Panc1 (cell line): ENCODE measurements around the gene TRAM2.

Experiments used
- POLR2AphosphoS5 ChIP-seq: IDR thresholded peaks from 2 replicates; pipeline ENCODE4 v1.6.1; 2012; ENCODE audit warnings: mild to moderate bottlenecking, low read depth, low read length, moderate library complexity
- SIN3A ChIP-seq: IDR thresholded peaks from 2 replicates; pipeline ENCODE4 v1.6.1; 2012; ENCODE audit warnings: low read depth, mild to moderate bottlenecking, low read length, moderate library complexity, borderline replicate concordance; ENCODE audit not compliant: insufficient read depth
- TCF7L2 ChIP-seq: IDR thresholded peaks from 2 replicates; pipeline ENCODE4 v1.6.1; 2011; ENCODE audit warnings: mild to moderate bottlenecking, low read depth, low read length, inconsistent platforms
- TF ChIP-seq, protein P1 (sequence below): fragments of 450-650 bp; IDR thresholded peaks from 2 replicates; pipeline ENCODE4 v1.5.1; 2017; ENCODE audit warnings: mild to moderate bottlenecking
- TF ChIP-seq, protein P2 (sequence below), 2 experiments: IDR thresholded peaks; 2 replicates each; pipeline ENCODE4 v1.6.1; 2011 to 2012; ENCODE audit warnings: low read depth in 2 of 2, control low read depth in 1 of 2, low read length in 1 of 2, mild to moderate bottlenecking in 1 of 2, moderate library complexity in 1 of 2; ENCODE audit not compliant: insufficient read depth in 1 of 2

- TF ChIP-seq, protein P1, sequence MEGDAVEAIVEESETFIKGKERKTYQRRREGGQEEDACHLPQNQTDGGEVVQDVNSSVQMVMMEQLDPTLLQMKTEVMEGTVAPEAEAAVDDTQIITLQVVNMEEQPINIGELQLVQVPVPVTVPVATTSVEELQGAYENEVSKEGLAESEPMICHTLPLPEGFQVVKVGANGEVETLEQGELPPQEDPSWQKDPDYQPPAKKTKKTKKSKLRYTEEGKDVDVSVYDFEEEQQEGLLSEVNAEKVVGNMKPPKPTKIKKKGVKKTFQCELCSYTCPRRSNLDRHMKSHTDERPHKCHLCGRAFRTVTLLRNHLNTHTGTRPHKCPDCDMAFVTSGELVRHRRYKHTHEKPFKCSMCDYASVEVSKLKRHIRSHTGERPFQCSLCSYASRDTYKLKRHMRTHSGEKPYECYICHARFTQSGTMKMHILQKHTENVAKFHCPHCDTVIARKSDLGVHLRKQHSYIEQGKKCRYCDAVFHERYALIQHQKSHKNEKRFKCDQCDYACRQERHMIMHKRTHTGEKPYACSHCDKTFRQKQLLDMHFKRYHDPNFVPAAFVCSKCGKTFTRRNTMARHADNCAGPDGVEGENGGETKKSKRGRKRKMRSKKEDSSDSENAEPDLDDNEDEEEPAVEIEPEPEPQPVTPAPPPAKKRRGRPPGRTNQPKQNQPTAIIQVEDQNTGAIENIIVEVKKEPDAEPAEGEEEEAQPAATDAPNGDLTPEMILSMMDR = no peak
- no peak for TF ChIP-seq POLR2AphosphoS5
- TF ChIP-seq SIN3A = no peak
- TF ChIP-seq, protein P2, sequence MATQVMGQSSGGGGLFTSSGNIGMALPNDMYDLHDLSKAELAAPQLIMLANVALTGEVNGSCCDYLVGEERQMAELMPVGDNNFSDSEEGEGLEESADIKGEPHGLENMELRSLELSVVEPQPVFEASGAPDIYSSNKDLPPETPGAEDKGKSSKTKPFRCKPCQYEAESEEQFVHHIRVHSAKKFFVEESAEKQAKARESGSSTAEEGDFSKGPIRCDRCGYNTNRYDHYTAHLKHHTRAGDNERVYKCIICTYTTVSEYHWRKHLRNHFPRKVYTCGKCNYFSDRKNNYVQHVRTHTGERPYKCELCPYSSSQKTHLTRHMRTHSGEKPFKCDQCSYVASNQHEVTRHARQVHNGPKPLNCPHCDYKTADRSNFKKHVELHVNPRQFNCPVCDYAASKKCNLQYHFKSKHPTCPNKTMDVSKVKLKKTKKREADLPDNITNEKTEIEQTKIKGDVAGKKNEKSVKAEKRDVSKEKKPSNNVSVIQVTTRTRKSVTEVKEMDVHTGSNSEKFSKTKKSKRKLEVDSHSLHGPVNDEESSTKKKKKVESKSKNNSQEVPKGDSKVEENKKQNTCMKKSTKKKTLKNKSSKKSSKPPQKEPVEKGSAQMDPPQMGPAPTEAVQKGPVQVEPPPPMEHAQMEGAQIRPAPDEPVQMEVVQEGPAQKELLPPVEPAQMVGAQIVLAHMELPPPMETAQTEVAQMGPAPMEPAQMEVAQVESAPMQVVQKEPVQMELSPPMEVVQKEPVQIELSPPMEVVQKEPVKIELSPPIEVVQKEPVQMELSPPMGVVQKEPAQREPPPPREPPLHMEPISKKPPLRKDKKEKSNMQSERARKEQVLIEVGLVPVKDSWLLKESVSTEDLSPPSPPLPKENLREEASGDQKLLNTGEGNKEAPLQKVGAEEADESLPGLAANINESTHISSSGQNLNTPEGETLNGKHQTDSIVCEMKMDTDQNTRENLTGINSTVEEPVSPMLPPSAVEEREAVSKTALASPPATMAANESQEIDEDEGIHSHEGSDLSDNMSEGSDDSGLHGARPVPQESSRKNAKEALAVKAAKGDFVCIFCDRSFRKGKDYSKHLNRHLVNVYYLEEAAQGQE (IDR thresholded peaks at IDR 0.05; ENCODE audit: insufficient read depth in 1 of 2, low read depth in 2 of 2, low read length in 1 of 2) = no peak
- TF ChIP-seq TCF7L2 = no peak
Measured at GRCh38 chr6:52549428-52549827, 27.4 kb downstream of the TRAM2 start.
